ENCODE measurements around the gene OR1D5.
"Not testable (repeated sequence)": the region's sequence is repeated elsewhere in the genome, so short reads cannot be mapped to it uniquely, and the experiment has no call there.

OR1D5 gene, protein sequence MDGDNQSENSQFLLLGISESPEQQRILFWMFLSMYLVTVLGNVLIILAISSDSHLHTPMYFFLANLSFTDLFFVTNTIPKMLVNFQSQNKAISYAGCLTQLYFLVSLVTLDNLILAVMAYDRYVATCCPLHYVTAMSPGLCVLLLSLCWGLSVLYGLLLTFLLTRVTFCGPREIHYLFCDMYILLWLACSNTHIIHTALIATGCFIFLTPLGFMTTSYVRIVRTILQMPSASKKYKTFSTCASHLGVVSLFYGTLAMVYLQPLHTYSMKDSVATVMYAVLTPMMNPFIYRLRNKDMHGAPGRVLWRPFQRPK

DNA sequence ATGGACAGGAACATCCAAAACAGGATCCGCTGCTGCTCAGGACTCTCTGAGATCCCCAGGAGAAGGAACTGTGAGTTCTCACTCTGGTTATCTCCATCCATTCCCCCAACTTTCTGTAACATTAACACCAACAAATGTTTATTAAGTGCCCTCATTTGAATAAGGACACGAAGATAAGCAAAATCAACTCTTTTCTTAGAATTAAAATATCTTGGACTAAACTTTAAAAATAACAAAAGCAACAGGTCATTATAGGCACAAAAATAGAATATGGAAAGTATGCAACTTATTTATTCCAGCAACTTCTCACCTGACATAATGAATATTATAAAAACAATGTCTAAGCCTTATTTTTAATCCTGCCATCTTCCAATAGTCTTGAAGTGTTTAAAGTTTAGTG is at the start of gene OR1D5:
TSS of gene OR1D5 (minus strand) at position 101 of the 400 bp plus-strand sequence. CDS start at position 101, 0 bp downstream.
- not testable (repeated sequence) for DNase-seq

DNA sequence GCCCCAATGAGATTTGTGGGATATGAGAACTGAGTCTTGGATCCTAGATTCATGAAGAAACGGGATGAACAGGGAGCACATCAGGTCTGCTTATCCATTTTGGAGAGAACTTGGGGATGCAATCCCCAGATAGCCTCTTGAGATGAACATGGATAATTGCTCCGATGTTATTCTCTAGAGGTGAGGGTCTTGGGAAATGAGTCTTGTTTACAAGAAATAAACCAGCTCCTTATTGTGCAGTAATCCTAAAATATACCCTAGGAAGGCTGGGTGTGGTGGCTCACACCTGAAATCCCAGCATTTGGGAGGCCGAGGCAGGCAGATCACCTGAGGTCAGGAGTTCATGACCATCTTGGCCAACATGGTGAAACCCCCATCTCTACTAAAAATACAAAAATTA is 40.9 kb upstream of the OR1D5 start, which contains the start of gene OR1D2:
TSS of gene OR1D2 (minus strand) at position 101 of the 400 bp plus-strand sequence. CDS start 11,426 bp downstream, outside the sequence.
- DNase-seq = no peak

DNA sequence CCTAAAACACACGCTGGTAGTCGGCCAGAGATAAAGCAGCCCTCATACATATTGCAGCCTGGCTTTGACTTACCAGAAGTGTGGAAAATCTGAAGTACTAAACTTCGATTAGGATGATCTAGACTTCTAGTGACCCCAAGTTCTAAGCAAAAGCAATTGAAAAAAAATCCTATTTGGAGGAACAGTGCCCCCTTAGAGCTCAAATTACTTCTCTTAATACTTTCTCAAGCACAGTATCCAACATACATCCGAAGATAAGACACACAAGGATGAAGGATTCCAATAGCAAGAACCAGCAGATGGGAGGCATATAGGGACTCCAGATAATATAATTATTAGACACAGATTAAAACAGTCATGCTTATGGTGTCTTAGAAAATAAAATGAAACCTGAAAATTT is 10.4 kb upstream of the OR1D5 start:
- not testable (repeated sequence) for DNase-seq

DNA sequence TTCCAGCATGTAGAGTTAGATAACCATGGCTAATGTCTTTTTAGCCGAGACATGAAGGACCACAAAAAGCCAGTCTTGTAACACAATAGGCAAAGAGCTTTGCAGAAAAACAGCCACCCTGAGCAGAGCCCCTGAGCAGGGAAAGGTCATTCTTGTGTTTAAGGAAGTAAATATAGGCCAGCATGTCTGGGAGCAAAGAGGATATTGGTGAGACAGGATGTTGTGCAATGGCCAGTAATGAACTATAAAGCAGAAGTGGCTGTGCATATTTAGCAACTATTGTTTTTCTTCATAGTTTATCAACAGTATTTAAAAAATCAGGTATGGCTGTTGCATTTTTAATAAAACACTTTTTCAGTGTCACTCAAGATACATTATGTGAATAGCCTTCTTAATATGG is 1.8 kb upstream of the OR1D5 start:
- peak in 1 of 14 donors; percentile 4 for DNase-seq

DNA sequence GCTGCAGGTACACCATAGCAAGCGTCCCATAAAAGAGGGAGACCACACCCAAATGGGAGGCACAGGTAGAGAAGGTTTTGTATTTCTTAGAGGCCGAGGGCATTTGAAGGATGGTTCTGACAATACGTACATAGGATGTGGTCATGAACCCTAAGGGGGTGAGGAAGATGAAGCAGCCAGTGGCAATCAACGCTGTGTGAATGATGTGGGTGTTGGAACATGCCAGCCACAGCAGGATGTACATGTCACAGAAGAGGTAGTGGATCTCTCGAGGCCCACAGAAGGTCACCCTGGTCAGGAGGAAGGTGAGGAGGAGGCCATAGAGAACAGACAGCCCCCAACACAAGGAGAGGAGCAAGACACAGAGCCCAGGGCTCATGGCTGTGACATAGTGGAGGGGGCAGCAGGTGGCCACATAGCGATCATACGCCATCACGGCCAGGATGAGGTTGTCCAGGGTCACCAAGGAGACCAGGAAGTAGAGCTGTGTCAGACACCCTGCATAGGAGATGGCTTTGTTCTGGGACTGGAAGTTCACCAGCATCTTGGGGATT is 506 bp downstream of the OR1D5 start:
- not testable (repeated sequence) for DNase-seq

DNA sequence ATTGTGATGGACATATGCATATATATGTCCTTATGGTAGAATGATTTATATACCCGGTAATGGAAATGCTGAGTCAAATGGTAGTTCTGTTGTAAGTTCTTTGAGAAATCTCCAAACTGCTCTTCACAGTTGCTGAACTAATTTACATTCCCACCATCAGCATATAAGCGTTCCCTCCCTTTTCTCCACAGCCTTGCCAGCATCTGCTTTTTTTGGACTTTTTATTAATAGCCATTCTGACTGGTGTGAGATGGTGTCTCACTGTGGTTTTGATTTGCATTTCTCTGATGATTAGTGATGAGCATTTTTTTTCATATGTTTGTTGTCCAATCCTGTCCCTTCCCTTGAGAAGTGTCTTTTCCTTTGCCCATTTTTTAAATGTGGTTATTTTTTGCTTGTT is 8.5 kb downstream of the OR1D5 start:
- not testable (repeated sequence) for DNase-seq

DNA sequence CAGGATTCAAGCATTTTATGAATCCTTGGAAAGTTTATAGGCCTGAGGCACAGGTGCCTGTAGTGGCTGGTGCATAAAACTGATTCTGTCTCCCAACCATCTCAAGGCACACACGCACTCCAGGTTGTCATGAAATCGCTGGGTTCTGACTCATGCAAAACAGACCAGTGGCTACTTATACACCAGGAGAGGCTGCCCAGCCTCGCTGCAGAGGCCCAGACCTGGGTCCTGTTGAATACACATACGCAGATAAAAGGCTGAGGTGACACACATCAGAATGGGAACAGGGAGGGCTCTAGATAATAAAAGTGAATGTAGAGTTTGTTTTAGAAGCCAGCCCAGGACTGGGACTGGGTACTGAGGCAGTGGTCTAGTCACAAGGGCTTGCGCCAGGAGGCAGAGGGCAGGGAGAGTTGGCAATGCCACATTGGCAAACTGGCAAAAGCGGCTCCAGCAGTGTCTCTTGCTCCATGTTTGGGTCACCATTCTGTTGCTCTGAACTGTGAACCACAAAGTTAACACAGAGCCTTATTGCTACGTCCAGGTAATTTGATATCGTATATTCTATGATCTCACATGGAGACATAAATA is 13.6 kb downstream of the OR1D5 start:
- DNase-seq = no peak

DNA sequence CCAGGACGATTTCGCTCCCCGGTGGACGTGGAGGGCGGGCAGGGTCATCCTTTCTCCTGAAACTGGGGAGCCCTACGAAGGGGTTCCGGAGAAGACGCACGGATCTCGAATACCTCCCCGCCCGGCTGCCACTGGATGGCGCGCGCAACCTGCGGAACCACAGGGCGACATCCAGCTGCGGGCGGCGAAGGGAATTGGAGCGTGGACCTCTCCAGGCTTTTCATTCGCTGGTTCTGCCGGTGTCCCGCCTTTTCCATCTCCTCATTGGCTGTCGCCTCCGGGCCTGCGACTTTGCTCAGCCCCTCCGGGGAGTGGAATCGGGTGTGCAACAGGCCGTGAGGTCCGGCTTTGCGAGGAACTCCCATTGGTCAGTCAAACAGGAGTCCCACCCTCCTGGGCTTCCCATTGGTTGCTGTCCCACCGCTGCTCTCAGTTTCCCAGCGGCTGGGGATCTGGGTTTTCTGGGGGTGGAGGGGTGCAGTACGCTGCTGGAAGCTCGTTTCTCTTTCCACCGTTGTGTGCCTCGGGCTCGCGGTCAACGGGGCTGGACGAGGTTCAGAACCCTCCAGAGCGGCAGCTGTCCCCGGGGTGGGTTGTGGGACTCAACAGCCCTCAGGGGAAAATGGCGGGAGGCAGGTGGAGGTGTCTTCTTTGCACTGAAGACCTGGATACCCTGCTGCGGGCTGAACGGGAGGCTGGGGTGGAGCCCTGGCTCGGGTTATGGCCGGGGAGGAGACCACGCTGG is 14.5 kb downstream of the OR1D5 start:
- DNase-seq = peak; percentile 73 to 99 (median 95)

DNA sequence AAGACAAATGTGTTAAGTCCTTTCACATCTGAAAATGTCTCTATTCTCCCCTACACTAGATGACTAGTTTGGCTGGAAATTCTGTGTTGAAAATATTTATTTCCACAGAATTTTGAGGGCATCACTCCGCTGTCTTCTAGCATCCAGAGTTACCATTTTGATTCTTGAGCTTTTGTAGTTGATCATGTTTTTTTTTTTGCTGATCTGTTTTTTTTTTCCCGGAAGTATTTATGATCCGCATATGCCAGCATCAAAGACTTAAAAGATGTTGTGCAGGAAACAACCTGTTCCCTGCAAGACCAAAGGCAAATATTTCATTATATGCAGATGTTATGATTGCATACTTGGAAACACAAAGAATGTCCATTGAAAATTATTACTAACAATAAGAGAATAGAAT is 16.7 kb downstream of the OR1D5 start:
- no peak for DNase-seq

DNA sequence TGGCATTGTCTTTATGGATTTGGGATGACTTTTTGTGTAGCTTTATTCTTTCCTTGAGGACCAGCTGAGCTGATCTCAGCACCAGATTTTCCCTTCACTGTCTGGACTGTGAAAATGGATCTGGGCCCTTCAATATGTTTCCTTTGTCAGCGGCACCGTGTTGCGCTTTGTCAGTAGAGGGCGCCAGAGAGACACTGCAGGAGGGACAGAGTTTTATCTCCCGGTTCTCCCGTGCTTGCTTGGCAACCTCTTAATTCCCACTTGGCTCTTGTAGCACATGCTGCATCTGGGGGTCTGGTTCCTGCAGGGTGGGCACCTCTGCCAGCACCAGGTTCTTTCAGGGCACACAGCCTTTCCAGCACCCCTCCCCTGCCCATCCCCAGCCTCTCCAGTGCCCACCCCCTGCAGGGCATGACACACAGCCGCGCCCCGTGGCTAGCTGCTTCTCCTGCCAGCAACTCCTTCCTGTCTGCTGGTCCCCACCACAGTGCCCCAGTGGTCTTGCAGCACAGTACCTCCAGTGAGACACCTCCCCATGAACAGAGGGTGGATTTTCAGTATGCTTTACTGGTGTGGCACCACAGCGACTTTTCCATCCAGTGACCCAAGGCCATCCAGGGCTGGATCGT is 19.6 kb downstream of the OR1D5 start:
- DNase-seq = no peak

DNA sequence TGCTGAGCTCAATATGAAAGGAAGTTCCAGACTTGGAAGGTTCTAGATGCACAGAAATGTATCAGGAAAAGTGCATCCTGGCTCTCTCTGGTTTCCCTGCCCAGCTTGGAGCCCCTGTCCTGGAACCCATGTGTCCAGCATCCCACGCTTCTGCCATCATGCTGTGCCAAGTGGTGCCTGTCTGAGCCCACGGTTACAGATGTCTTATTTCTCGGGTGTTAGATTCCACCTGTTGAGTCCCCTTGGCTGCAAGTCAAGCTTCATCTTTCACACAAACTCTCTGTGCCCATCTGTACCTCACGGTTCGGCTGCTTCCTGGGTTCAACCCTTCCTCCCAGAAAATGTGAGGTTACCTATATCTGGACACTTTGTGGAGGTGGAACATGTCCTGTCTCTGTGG is 22.5 kb downstream of the OR1D5 start:
- no peak for DNase-seq

DNA sequence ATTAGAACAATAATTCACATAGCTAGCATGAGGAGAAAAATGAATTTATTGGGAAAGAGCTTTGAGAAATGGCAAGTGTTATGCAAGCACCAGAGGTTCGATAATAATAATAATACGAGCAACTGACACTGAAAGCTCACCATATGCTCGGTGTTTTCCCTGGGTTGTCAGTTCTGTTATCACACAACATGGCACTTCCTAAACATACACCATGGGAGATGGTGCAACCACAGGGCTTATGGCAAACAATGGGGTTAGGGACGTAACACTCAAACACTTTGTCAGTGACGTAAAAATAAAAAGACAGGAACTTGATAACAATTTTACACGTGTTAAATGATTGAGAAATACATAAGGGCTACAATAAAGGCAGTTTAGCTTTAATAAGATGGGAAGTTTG is 23.7 kb downstream of the OR1D5 start:
- no peak for DNase-seq

DNA sequence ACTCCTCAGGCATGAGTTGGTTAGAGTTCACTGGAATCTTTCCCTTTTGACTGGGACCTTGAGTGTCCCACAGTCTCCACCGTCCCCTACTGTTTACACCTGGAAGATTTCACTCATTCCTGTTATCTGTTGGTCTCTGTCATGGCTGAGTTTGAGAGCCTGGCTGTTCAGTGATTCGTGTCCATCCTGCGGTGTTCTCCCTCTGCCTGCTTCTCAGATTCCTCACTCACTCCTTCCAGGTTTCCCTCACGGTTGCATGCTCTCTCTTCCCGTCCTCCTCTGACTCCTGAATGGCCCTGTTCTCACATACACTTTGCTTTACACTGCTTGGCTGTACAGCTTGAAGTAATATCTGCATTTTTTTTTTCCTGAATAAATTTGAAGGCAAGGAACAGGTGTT is 24.5 kb downstream of the OR1D5 start:
- DNase-seq = no peak

DNA sequence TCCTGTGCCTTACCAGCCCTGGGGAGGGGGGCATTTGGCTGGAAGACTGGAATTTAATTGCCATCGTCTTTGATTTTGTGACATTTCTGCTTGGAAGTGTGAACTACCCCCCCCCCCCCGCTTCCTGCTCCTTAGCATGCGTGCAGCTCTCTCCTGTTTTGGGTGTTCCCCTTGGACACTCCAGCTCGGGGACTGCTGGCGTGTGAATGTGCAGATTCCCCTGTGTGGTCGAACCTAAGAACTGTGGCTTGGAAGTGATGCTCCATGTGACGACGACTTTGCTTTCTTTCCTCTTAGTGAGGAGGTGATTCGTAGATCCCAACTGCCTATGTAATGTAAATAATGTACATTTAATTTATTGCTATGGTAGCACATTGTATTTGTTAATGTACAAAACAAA is 26.1 kb downstream of the OR1D5 start:
- no peak for DNase-seq

DNA sequence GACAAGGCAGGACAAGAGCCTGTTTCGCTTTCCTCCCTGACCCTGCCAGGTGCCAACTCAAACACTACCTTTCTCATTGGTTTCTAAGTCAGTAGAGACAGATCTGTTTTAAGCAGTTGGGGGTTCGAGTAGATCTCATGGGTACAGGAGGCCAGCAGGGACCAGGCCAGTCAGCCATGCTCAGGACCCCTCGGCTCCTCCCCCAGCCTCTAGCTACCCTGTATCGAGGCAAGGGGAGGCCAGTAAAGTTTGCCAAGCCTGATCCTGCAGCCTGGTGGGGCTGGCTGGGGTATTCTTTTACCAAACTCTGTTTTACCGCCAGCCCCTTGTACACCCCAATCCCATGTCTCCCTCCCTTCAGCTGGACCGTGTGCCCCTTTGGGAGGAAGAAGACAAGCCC is 26.6 kb downstream of the OR1D5 start:
- no peak for DNase-seq

DNA sequence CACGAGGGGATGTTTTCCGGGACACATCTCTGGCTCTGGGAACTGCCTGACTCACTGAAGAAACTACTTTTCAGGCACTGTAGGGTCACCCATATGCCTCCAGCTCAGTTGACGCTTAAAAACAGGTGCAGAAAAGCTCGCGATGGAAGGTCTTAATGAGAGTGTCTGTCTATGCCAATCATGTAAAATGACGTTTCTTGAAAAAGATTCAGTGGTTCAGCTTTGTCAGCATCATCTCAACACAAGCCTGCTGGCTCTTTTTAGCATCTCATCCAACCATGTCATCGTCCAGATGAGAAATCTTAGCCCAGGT is 27.5 kb downstream of the OR1D5 start:
- no peak for DNase-seq

DNA sequence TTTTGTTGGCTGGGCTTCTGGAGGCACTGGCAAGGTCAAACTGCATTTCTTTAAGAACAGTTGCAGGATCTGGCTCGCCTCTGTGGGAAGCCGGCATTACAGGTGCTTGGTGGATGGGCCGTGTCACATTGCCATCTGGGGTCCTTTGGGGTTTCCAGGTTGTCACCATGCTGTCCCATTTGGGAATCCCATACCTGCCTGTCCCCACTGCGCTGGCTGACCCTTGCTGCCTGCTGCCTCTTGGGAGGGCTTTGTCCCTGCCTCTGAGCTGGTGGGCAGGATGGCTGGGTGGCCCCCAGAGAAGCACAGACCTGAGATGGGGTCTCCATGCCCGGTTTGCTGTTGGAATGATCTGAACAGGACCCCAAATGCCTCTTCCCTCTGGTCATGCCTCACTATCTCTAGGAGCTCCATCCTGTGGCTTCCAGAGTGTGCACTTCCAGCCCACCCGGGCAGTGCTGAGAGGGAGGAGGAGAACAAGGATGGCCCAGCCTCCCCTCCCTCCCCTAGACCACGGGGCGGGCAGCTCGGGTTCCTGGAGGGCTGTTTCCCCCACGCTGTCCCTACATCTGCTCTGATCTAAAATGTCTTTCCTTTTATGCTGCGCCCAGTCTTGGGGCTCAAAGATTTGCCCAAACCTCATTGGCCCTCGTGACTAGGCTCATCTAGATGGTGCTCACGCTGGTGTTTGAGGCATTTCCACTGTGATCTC is 28.0 kb downstream of the OR1D5 start:
- DNase-seq = no peak

DNA sequence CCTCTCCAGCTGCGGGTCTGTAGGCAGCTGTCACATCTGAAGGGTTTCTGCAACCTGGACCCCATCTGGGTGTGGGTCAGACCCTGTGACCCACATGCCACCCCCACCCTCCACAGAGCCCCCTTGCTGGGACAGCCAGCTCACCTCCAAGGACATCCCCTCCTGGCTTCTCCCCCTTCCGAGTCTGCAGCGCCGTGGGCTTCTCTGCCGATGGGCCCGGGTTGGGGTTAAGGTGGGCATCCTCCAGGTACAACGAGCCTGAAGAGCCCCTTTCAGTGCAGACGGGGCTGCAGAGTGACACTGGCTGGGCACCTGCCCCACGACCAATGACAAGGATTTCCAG is 28.9 kb downstream of the OR1D5 start:
- DNase-seq = no peak

DNA sequence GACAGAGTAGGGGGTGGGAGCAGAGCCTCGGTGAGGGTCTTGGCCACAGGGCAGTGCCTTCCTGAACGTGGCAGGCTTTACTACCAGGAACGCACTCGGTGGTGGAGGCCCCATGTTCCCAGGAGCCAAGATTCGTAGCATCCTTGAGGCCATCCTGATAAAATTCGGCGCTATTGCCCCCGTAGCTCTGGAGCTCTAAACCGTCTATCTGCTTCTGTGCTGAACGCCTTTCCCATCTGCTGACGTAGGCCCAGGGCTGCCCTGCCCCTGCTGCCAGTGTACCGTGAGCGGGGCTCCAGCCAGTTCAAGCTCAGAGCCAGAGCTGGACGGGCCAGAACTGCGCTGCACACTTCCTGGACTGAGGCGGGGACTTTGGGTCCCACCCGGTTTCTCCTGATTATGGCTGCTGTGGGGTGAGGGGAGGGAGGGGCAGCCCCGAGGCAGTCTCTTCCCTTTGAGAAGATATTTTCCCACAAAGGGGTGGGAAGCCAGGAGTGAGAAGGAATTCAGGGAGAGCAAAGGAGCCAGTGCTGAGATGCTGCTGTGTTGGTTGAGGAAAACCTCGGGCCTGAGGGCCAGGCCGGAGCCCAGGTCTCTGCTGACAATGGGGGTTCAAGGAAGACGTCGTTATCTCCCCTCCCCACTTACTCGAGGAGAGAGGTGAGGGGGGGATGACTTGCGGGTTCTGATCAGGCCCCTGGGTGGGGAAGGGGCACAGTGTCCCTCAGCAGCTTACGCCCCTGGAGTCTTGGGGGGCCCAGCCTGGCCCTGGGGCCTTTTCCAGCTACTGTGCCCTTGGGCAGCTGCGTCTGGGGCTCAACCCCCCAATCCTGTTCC is 29.4 kb downstream of the OR1D5 start:
- no peak for DNase-seq

DNA sequence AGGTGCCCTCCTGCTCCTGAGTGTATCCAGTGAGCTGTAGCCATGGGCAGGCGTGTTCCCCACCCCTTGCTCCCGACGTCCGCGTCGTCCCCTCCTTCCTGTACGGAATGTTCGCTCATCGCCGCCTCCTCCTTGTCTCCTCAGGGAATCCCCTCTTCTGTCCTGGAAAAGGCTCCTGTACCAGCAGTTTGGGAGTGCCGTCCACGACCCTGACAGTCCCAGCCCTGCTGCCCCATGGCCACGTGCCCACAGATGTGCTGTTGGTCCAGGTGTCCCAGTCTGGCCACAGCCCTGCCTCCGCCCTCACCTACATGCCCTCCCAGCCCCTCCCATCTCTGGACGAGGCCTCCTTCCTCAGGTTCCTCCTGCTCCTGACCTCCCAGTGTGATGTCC is 30.2 kb downstream of the OR1D5 start:
- DNase-seq = no peak
